G401.6 (cell line): ENCODE results near the gene EFNA5.

Experiments
- FAIRE-seq: peaks from 2 replicates; lab custom pipeline; 2012; peaks lifted over from hg19 to GRCh38; lab: Jason Lieb, UNC

Gene EFNA5

DNA sequence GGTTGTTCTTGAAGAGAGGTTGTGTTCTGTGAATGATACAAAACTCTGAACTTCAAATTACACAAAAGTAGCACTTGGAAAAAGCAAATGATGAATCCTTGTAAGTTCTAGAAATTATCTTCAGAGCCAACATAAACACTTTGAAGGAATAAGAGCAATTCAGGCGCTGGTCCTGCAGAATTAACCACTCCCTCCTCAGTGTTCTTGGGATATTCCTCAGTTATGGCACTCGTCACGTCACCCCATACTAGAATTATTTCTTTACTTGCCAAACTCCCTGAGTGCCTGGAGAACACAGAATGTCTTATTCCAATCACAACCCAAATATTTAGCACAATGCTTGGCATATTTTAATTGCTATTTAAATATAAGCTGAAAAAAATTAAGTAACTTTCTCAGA, 126.3 kb downstream of the EFNA5 start:
- FAIRE-seq = no peak

DNA sequence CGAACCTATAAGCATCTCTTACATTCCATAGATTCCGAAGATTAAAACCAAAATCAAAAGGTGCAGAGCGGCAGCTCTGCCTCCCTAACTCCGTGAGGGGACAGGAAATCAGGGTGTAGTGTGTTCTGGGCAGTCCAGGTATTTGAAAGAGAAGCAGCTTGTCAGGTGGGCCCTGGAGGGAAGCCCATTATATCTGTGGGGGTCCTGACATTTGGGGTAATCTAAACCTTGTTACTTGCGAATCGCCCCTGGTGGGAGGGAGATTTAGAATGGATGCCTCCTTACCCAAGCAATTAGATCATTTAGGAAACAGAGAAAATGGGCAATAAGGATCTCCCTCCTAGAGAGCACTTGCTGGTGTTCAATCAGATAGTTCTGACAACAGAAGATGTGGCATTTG, 126.9 kb downstream of the EFNA5 start:
- FAIRE-seq = no peak

DNA sequence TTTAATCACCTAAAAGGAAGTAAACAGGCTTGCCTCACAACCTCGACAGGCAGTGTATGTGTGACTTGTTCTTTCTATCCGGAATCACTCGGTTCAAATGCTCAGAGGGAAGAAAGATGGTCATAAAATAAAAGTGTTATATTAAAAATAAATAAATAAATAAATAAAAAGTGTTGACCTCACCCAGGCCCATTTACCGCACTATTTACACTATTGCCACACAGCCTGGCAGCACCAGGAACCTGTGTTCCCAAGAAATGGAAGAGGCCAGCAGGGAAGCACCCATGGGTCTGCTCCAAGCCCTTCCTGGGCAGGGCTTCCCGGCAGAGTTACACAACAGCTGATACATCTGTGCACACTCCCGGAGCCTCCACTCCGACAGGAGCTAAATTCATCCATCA, 127.9 kb downstream of the EFNA5 start:
- FAIRE-seq = no peak

DNA sequence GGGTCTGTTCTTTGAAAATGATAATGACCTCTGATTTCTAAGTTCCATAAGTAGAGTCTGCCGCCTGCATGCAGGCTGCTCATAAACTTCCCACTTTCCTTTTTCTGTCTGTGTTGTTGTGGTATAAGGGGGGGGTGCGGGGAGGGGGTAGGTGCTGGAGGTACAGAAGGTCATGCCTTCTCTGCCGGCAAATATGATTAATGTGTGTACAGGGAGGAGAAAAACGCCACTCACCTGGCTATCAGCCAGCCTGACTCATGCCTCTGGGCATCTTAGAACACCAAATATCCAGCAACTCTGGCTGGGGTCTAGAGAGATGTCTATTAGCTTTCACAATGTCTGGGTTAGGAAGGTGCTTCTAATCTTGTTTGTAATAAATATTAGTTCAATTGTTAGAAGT, 128.3 kb downstream of the EFNA5 start:
- FAIRE-seq = no peak

DNA sequence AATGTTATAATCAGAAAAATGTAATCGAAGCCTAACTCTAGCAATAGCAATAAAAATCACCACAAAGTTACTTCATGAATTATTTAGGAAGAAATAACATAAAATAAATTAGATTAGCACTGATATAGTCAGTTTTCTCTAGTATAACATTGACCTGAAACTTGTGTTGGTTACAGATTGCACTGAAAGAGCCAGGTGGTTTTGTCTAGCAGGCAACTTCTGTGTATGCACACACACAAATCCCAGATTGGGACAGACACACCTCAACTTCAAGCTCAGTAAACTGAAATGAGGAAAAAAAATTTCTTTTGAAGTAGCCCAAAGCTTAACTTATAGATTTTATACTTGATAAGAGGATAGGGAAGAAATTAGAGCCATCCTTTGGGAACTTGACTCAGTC, 129.3 kb downstream of the EFNA5 start:
- FAIRE-seq = no peak

DNA sequence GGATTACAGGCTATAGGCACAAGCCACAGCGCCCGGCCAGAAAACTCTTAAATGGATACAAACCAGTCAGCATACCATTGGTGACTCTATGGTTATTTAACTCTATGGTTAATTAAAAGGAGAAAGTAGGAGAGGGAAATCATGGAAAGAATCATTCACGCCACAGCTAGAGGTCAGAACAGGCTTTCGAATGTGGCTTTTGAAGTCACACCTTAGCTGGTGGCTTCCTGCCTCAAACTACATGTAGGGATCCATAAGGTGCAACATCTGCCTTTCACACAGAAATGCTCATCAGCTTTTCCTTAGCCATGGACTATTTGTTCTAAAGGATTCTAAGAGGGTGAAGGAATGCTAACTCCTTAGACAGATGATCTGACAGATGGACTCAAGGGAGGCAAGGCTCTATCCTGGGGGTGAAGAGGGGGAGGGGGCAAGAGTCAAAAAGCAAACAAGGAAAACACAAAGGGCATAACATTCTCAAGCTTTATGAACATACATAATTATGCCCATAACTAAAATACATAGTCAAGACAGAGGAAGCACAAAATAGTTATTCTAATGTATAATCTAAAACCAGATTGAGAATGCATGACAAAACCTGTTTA, 130.9 kb downstream of the EFNA5 start:
- FAIRE-seq = no peak

DNA sequence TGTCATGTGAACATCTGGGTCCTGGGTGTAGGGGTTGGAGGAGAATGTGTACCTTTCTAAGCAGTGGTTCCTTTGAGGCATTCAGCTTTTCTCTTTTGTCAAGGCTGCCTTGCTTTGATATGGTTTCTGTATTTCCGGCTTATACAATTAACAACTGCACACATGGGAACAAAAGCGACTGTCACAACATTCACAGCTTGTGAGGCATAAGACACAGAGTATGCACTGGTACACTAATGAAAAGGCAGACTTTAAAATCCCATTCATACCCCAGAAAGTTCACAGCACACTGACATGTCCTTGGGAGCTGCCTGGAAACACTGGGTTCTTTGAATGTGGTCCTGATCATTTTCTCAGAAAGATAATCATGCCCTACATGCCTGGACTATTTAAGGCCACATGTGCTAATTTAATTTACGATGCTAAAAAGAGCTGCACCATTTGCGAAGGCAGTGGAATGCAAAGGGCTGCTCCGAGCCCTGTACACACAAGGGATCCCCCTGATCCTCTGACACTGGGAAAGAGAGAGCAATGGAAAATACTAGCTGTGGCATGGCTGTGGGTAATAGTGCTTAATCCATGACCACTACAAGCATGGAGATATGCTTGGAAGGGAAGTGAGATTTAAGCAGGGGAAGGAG, 131.8 kb downstream of the EFNA5 start:
- no peak for FAIRE-seq

DNA sequence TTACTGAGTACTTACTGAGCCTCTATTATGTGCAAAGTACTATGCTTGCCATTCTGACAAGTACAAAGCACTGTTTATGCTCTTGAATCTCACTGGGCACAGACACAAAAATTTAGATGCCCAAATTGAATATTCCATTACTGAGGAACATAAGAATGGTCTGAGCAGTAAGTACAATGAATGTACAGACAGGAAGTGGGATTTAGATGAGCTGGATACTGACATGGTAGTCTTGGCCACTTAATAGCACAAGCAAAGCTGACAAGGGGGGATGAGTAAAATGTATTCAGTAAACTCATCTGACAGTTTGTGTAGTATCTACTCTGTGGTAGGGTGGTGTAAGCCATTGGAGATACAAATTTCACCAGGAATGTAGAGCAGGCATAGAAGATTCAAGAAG, 132.4 kb downstream of the EFNA5 start:
- FAIRE-seq = no peak

DNA sequence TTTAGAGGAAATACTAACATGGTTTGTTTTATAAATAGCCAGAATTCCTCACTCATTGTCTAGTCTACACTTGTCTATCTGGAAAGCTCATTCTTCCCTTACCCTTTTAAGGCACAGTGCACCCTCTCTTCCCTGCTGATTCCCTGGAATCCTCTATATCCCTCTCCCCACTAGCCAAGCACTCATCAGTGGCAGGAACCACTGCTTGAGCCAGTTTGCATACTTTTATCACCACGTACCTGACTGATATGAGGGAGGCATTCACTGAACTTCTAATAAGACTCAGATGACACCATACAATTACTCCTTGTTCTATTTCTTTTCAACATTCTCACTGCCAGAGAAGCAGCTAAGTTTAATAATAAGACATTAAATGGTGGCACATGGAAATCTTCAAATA, 134.9 kb downstream of the EFNA5 start:
- FAIRE-seq = no peak

DNA sequence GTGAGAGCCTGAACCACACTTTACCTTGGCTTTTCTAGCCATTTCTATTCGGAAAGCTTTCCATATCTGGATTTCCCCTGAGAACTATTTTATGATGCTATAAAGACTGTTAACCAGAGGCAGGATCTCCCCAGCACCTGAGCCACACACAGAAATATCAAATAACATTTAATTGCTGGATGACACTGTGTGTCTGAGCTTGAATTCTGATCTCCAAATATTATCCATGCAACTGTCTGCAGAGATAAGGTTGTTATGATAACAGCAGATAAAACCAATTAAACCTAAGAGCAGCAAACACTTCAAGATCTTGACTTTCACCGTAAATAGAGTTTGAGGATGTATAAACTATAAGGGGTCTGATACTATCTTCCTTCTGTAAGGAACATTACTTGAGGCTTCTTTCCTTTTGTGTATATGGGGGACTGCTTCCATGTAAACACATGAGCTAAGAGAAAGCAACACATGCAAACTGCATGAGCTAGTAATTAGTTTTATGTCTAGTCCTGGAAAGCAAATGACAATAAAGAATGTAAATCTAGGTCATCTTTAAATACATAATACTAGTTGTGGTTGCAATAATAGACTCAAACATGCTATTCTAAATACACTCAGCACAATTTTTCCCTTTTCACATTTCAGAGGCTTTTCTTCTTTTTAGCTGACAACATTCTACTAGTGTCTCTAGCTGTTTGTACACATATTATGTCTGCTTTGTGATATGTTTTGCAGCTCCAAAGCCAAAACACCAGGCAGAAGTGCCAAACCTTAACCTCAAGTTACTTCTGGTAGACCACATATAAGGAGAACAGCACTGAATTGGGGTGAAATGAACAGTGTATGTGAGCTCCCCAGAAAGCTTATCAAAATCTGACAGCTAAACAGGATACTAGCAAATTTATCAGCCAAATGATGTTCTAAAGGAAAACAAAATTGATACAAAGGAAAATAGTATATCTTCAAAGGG, 136.5 kb downstream of the EFNA5 start:
- FAIRE-seq = no peak

DNA sequence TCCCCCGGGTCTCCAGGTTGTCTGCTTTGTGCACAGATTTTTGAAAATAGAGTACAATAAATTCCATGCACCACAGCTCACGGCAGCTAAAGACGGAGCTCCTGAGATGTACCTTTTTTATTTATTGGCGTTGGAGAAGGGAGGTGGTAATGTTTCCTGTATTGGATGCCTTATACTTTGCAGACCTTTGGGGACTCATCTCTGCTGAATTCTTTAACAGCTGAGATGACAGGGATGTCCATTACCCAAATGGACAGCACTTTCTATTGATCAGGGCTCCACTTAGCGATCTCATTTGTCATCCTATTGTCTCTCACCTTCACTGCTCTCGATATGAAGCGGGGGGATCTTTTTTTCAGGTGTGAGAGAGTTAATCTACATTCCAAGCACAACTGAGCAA, 137.8 kb downstream of the EFNA5 start:
- FAIRE-seq = no peak

DNA sequence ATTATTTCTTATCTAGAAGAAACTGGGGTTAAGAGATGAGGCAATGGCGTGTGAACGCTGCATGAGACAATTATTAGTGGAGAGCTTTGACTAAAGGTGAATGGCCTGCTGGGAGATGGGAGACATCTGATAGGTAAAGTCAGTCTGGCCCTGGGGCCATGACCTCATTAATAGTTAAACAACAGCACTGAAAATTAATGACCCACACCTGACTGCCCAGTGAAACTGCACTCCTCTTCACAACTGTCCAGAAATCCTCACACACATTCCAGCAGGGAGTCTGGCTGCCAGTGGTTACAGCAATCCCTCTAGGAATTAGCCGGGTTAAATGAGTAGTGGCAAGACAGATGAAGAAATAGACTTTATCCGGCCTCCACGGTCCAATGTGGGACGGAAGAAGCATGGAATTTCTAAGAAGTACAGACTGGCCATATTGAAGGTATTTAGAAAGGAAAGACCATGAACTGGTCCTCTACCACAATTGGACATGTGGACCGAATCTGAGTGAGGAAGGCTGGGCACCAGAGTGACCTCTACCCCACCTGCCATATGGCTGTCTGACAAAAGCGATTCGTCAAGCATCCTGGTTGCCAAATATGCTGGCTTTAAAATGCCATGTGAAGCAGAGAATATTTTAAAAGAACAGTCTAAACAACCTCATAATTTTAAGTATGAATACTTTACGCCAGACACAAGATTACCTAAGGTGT, 138.4 kb downstream of the EFNA5 start:
- no peak for FAIRE-seq

DNA sequence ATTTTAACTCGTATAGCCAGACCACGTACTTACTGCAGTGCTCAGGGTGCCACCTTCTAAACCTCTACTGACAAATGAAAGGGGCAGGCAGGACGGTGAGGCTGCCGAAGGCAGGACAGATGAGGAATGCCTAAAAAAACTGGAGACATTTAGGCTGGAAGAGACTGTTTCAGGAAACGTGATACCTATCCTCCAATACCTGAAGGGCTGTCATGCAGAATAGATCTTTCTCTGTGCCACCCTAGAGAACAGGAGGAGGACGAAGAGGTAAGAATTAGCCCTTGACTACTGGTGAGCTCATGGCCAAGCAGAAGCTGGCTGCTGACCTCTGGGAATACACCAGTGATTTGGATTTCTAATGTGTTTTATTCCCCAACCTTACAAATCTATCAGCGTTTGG, 139.4 kb downstream of the EFNA5 start:
- no peak for FAIRE-seq

DNA sequence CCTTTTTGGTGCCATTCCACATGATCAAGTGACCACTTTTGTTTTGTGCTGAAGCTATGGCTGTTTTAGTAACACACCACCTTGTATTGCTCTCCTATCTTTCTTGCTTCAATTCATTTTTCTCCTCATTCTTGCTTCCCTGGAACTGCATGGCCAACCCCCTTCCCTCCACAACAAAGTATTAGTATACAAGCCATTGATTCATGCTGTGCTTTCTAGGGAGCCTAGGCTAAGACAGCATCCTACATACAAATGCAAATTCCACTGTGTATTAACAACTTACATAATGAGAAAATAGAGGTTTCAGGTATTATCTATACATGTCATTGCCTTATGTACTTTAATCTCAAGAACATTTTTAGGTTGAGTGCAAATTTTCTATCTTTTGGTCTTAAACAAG, 141.1 kb downstream of the EFNA5 start:
- no peak for FAIRE-seq

DNA sequence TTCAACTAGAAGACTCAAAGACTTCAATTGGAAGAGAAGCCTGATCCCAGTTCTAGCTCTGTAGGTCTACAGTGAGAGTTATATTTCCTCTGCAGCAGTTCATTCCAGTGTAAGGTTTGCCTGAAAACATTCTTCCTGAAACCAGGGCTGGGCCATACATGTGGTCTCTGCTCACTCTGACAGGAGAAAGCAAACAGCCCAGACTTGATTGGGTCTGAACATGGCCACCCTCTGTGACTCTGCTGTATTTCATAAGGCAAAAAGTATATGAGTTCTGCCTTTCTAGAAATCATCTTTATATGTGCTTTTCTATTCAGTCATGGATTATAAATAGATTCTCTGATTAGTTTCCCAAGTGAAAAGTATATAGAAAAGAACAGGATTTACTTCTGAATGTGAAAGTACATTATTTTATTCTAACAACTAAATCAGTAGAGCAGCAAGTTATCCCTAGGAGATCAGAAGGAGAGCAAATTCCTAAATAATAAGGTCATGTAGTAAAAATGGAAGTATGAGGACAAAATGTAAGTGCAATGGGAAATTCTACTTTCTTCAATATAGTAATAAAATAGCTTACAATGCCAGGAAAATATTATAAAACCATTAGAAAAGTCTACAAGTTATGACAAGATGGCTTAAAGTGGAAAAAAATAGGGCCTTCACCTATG, 144.3 kb downstream of the EFNA5 start:
- no peak for FAIRE-seq

DNA sequence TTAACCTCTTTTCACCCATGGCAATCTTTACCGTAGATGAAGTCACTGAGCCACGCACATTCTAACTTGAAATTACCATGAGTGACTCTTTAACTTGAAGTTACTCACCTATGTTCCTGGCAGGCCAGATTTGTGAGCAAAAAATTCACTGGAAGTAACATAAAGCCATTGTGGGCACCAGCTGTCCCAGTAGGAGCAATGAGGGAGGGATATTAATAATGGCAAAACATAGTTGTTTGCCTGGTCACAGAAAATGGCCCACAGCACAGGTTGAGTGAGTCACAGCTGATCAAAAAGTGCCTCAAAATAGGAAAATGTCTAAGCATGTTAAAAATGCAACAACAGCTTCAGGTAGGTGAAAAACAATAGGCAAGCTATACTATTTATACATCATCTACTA, 146.6 kb downstream of the EFNA5 start:
- FAIRE-seq = no peak

DNA sequence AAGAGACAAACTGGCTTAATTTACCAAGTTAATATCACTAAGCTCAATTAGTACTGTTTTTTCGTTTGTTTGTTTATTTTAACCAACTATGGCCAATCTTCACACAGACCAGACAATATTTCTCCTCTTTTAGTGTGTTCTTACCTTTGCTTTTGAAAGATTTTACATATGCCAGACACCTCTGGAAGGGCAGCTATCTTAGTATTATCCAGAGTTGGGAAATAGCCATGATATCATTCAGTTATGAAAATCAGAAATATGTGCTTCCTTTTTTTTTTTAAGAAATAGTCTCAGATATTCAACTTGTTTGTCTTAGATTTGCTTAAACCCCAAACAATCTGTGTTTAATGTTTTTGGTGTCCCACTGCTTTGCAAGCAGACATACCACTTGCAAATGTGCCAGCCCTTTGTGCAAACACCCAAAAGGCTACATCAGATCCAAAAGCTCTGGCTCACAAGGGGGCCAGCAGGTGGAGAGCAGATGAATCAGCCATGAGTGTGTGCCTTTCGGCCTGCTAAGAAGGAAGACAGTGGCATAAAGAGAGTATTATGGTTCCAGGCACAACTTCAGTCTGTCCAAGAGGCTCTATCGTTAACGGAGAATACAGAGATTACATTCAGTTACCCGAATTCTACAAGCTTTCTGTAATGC, 147.6 kb downstream of the EFNA5 start:
- no peak for FAIRE-seq

DNA sequence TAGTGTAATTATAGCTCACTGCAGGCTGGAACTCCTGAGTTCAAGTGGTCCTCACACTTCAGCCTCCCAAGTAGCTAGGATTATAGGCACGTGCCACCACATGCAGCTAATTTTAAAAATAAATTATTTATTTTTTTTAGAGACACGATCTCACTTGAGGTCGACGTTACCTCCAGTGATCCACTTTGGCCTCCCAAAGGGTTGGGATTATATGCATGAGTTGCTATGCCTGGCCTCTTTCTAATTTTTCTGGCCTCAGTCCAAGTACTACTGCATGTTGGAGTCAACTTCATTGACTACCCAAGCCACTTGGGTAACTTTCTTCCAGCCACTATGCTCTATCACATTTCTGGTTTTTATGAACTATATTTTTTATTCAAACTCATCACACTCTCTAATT, 148.3 kb downstream of the EFNA5 start:
- FAIRE-seq = no peak

DNA sequence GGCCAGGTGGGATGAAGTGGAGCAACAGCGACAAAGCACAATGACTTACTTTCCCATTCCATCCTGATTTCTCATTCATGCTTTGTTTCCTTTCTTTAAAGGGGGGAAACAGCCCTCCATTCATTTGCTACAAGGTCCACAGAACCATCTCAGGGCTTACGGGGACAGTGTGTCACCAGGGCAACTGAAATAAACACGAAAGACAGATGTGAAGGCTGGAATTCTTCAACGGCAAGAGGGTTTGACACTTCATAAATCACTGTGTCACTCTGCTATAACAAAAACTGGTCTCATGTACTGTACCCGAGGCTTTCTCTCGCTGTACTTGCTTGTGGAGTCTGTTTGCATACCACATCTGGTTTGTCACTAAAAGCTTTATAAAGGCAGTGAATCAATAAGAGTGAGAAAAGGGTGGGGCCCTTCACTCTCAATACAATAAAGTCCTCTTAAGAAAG, 150.8 kb downstream of the EFNA5 start:
- FAIRE-seq = no peak

DNA sequence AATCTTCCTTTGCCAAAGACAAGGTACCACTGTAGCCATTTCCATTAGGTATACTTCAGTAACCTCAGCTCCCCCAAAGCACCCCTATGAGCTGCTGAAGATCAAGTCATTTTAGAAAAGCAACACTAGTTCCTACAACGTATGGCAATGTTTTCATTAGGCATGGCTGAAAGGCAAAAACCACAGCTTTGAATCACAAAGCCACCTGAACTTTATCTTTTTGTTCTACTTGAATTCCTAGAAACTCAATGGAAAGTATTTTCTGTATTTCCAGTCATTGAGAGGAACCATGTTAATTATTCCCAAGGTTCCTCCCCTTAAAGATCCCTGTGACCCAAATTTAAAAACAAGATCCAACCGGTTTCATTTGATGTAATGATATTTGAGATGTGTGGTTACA, 152.1 kb downstream of the EFNA5 start:
- FAIRE-seq = no peak

DNA sequence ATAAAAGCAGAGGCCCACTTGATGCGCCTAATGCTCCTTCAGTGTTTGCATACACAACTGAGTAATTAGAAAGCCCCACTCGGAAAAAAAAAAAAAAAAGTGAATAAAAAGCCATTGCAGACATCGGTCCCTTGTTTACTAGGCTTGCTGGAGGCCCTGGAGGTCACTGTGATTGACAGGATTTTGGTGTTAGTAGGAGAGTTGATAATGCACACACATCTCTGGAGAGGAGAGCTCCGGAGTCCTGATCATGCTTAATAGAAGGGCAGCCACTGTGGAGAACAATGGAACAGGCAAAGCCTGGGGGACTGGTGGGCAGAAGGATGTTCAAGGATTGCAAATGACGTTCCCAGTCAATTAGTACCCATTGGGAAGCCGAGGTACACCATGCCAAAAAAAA, 152.5 kb downstream of the EFNA5 start:
- FAIRE-seq = no peak
